Germinal center (tissue), 1 donor: ENCODE data around the gene STAT6.
A peak's percentile ranks its signal among the peaks of the same experiment; 100 is the strongest.

ENCODE experiments used
- DNase-seq: peaks from one replicate; pipeline ENCODE4 v3.0.0; 2012; ENCODE audit warnings: mixed read lengths, low spot score

STAT6 gene

GRCh38 chr12:57099047-57099714, 12.0 kb downstream of the STAT6 start:
- peak; percentile 1 for DNase-seq

GRCh38 chr12:57098546-57098945, 12.6 kb downstream of the STAT6 start:
- peak; percentile 0 for DNase-seq

- no peak for DNase-seq
Measured at GRCh38 chr12:57097554-57097835, 13.7 kb downstream of the STAT6 start.

- peak; percentile 0 for DNase-seq
Measured at GRCh38 chr12:57096748-57097553, 14.2 kb downstream of the STAT6 start.

DNA sequence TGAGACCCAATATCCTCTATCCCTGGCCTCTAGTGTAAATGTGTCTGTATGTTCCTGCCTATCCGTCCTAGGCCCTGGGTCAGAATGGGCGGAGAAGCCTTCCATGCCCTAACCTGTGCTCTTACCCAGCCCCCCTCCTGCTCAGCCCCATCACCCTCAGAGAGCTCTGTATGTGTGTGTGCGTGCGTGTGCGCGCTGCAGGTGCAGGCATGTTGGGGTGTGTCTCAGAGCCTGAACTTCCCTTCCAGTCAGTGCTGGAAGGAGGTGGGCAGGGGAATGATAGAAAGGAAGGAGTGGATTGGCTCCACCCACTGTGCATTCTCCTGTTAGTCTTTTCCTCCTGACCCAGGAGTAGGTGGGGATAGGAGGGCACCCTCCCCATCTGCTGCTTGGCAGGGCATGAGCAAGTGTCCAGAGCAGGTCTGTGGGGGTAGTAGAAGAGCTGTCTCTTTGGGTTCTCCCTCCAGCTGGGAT, 15.0 kb downstream of the STAT6 start:
- no peak for DNase-seq

DNA sequence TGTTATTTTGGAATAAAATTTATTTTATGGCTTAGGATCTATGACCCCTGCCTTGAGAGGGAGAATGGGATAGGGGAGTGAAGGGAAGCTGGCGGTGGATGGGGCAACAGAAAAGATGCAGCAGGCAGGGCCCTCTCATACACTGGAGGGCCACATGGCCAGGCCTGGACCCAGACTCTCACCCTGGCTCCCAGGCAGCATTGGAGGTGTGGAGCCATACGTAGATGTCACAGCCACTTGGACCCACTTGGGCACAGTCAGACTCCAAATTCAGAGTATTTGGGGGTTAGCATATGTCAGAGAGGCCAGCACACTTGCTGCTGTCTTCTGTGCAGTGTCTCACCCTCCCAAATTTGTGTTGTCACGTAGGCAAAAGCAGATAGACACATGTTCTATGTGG, 15.7 kb downstream of the STAT6 start:
- peak; percentile 3 for DNase-seq

DNA sequence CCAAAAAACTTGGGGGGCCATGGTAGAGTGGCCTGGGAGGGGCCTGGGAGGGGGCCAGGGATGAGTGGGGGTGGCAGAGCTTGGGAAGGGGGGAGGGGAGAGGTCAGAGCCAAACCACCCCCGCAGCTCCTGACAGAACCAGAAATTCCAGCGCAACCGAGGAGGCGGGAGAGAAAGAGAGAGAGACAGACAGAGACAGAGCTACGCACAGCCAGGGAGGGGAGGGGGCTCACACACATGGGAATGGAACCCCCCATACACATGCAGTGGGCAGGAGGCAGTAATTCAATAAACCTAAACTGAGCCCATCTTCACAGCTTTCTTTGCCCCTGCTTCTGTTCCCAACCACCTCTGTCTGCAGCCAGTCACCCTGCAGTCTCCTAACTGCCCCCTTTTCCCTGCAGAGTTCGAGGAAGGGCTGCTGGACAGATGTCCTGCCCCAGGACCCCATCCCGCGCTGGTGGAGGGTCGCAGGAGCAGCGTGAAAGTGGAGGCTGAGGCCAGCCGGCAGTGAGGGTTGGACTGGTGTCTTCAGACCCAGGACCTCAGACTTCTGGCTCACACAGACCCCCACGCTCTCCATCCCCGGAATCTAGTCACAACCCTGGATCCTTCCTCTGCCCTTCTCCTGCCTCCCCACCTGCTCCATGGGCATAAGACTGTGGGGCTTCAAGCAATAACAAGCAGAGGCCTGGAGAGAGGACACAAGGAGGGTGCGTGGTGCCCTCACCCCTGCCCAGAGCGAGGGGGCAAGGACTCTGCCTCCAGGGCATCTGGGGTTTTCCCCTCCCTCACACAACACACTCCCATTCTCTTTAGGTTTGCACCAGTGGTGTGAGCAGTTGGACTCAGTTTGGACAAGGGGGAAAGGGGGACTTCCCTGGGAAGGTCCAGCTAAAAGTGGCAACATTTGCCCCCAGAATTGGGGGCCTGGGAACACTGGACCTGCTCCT, 16.7 kb downstream of the STAT6 start:
- no peak for DNase-seq

DNA sequence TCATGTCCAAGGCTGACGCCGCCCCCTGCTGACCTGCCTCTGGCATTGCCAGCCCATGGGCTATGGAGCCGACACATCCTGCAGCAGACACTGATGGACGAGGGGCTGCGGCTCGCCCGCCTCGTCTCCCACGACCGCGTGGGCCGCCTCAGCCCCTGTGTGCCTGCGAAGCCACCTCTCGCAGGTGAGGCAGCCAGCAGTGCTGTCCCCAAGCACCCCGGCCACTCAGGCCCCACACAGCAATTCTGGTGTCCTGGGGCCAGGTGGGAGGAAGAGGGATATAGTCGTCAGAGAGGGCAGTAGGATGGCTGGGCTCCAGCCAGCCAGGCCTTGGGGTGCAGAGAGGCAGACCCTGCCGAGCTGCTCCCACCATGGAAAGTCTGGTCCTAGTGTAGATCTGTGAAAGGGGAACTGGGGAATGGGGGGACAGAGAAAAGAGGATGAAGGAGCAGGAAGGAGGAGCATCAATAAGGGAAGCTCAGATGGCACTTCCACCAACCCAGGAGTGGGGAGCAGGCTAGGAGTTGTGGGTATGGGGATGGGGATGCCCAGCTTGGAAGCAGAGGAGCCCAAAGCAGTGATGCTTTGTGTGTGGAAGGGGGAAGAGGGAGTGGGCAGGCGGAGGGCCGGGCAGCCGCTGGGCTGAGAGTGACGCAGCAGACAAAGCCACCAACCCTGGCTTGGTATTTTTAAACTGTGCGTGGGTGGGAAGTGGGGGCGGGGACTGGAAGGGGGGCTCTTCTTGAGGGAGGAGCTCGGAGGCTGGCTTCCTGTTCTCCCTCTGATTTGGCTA, 17.6 kb downstream of the STAT6 start:
- DNase-seq = peak; percentile 85

DNA sequence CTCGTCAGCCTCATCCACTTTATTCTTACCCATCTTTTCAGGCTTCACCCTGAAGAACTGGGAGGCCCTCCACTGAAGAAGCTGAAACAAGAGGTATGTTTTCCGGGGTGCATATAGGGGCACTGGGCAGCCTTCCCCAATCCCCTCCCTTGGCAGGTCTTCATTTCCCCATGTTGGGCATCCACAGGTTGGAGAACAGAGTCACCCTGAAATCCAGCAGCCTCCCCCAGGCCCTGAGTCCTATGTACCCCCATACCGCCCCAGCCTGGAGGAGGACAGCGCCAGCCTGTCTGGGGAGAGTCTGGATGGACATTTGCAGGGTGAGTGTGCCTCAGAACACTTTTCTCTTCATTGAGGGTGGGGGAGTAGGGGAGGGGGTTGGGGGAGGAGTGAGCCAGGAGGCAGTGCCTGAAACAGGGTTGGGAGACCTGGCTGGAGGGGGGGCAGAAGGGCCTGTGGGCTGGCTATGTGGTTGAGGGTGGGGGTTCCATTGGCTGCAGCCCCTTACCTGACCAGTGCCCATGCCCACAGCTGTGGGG, 18.2 kb downstream of the STAT6 start:
- no peak for DNase-seq

DNA sequence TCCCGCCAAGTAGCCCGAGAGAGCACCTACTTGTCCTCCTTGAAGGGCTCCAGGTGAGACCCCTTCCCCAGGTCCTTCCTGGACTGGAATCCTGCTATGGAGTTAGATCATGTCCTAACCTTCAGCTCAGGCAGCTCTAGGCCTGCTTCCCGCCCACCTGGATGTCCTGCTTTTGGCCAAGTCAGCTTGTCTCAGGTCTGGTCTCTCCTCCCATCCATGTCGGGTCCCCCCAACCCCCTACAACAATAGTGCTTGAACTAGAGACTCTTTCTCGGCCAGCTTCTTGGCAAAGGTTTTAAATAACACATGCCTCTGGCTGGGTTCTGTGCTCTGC, 18.7 kb downstream of the STAT6 start:
- peak; percentile 2 for DNase-seq

GRCh38 chr12:57091638-57092528, 19.3 kb downstream of the STAT6 start:
- DNase-seq = peak; percentile 1

- DNase-seq = no peak
Measured at GRCh38 chr12:57090924-57091637, 20.1 kb downstream of the STAT6 start.

GRCh38 chr12:57090490-57090889, 20.7 kb downstream of the STAT6 start:
- no peak for DNase-seq

DNA sequence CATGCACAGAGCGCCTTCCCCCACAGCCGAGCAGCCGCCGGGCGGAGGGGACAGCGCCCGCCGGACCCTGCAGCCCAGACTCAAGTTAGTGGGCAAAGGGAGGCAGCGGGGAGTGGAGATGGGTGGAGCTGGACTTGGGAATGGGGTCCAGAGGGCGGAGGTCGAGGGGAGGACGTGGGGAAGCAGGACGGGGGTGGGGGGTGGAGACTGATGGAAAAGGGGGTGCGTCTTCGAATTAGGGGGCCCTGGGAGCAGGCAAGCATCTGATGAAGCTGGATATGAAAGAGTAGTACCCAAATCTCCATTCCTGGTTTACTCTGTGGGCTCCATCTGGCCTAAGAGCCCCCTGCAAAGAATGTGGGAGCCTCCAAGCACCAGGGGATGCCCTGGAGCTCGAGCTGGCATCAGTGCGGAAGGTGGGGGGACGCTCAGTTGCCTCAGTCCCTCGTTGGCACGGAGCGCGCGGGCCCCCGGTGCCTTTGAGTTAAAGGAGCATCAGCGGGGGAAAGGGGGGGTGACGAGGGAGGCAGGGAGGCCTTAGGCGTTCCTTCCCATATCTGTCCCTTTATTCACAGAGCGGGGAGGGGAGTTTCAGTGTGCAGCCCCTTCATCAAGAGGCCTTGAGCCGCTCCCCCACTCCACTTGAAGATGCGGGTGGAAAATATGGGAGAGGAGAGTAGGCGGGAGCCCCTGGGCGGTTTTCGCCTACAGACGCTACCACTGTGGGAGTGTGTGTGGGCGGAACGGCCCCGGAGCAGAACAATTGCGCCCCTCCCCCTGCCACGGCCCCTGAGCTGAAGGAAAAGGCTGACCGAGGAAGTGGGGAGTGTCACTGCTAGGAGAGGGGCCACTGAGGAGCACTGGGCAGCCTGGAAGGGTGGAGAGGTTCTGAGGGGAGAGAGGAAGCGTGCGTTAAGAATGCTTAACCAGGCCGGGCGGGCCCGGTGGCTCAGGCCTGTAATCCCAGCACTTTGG, 21.6 kb downstream of the STAT6 start:
- DNase-seq = peak; percentile 50

GRCh38 chr12:57088354-57089270, 22.6 kb downstream of the STAT6 start, which contains the start of gene NAB2:
NAB2 (plus strand) TSS chr12:57089114; CDS start chr12:57089272, 158 bp downstream.
- peak; percentile 95 for DNase-seq

DNA sequence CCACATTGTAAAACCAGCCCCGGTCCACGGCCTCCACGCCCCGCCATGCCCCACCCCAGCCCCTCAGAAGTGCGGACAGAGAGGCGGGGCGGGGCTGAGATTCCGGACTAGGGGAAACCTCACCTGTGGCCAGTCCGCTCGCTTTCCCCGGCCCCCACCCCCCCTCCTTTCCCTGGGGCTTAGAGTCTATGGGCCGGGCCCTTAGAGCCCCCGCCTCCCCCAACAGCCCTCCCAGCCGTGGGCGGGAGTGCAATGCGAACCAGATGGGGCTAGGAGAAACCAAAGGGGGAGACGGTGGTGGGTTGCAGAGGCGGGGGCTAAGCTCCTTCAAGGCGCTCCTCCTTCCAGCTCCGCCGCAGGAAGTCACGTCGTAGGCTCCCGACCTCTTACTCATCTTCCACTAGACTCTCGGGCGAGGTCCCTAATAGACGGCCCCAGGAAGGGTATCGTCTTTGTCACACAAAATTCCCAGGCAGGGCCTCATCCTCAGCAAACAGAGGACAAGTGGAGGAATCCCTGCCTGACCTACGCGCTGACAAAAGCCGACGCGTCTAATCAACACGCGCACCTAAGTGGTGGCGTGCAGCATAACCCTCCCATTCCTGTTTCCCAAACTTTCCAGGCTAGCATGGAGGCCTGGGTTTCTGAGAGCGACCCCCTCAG, 23.3 kb downstream of the STAT6 start:
- DNase-seq = peak; percentile 74
